GM19239 (cell line): ENCODE data around the gene NID2.
A peak's percentile ranks its signal among the peaks of the same experiment; 100 is the strongest.

Experiments
- DNase-seq: peaks from one replicate; pipeline ENCODE4 v3.0.0; 2011; ENCODE audit warnings: low spot score; ENCODE audit not compliant: insufficient read length
- FAIRE-seq: peaks from 2 replicates; lab custom pipeline; 2011; peaks lifted over from hg19 to GRCh38; lab: Jason Lieb, UNC

NID2 gene

GRCh38 chr14:52081964-52082363, 13.1 kb upstream of the NID2 start:
- no peak for FAIRE-seq

GRCh38 chr14:52080808-52081755, 12.2 kb upstream of the NID2 start:
- FAIRE-seq (no peak), DNase-seq (no peak)

More at GRCh38 chr14:52081964-52082363, 13.1 kb upstream of the NID2 start:
- DNase-seq = no peak

GRCh38 chr14:52080158-52080800, 11.4 kb upstream of the NID2 start:
- FAIRE-seq (no peak), DNase-seq (no peak)

GRCh38 chr14:52079239-52079959, 10.5 kb upstream of the NID2 start:
- DNase-seq (no peak), FAIRE-seq (no peak)

- DNase-seq (no peak), FAIRE-seq (no peak)
Observed at GRCh38 chr14:52078721-52079120, 9.9 kb upstream of the NID2 start.

- FAIRE-seq (no peak), DNase-seq (no peak)
Observed at GRCh38 chr14:52078095-52078531, 9.3 kb upstream of the NID2 start.

GRCh38 chr14:52077256-52077979, 8.6 kb upstream of the NID2 start:
- DNase-seq (no peak), FAIRE-seq (no peak)

GRCh38 chr14:52076334-52076733, 7.5 kb upstream of the NID2 start:
- no peak for FAIRE-seq

GRCh38 chr14:52075371-52075770, 6.5 kb upstream of the NID2 start:
- DNase-seq (no peak), FAIRE-seq (no peak)

More at GRCh38 chr14:52076334-52076733, 7.5 kb upstream of the NID2 start:
- no peak for DNase-seq

GRCh38 chr14:52073251-52073650, 4.4 kb upstream of the NID2 start:
- FAIRE-seq (no peak), DNase-seq (no peak)

GRCh38 chr14:52072266-52072780, 3.5 kb upstream of the NID2 start:
- DNase-seq (no peak), FAIRE-seq (no peak)

- DNase-seq (no peak), FAIRE-seq (no peak)
Observed at GRCh38 chr14:52071675-52072074, 2.8 kb upstream of the NID2 start.

- no peak for DNase-seq
- no peak for FAIRE-seq
Observed at GRCh38 chr14:52070051-52070431, 1.2 kb upstream of the NID2 start.

GRCh38 chr14:52069307-52070050, 620 bp upstream of the NID2 start:
- DNase-seq = no peak
- FAIRE-seq = no peak

GRCh38 chr14:52067873-52068614, 815 bp downstream of the NID2 start:
- FAIRE-seq = no peak
- peak; percentile 12 for DNase-seq

GRCh38 chr14:52064174-52064573, 4.7 kb downstream of the NID2 start:
- FAIRE-seq = no peak

GRCh38 chr14:52063052-52063462, 5.8 kb downstream of the NID2 start:
- no peak for DNase-seq
- FAIRE-seq = no peak

More at GRCh38 chr14:52064174-52064573, 4.7 kb downstream of the NID2 start:
- no peak for DNase-seq

GRCh38 chr14:52061890-52062289, 7.0 kb downstream of the NID2 start:
- DNase-seq (no peak), FAIRE-seq (no peak)
